Glutamatergic neuron (in vitro differentiated cells): ENCODE results near the gene SMDT1. TPM values are rescaled to one million over a fixed set of nuclear protein-coding genes. Genes with fewer than 3 reads are reported as not detected.

Source experiments
- DNase-seq: peaks from one replicate; pipeline ENCODE4 v3.0.0; 2022
- H3K27ac Mint-ChIP-seq: one replicate; pipeline ENCODE4 v1.8.0; 2020; ENCODE audit warnings: mild to moderate bottlenecking, mixed read lengths, inconsistent platforms; ENCODE audit not compliant: unreplicated experiment
- H3K27me3 Mint-ChIP-seq: one replicate; pipeline ENCODE4 v1.8.0; 2020; ENCODE audit warnings: mild to moderate bottlenecking, moderate library complexity, mixed read lengths, inconsistent platforms; ENCODE audit not compliant: unreplicated experiment
- H3K36me3 Mint-ChIP-seq: one replicate; pipeline ENCODE4 v1.8.0; 2020; ENCODE audit warnings: mild to moderate bottlenecking, mixed read lengths, inconsistent platforms; ENCODE audit not compliant: unreplicated experiment
- H3K4me1 Mint-ChIP-seq: one replicate; pipeline ENCODE4 v1.8.0; 2020; ENCODE audit warnings: mild to moderate bottlenecking, low read depth, mixed read lengths, inconsistent platforms; ENCODE audit not compliant: unreplicated experiment
- H3K4me3 Mint-ChIP-seq: one replicate; pipeline ENCODE4 v1.8.0; 2020; ENCODE audit warnings: mild to moderate bottlenecking, mixed read lengths, inconsistent platforms; ENCODE audit not compliant: unreplicated experiment
- H3K9me3 Mint-ChIP-seq: one replicate; pipeline ENCODE4 v1.8.0; 2020; ENCODE audit warnings: mild to moderate bottlenecking, moderate library complexity, mixed read lengths, inconsistent platforms; ENCODE audit not compliant: unreplicated experiment
- total RNA-seq: library from RNA; stranded (reverse); fragmentation: NEBNext Ultra II Directional; extraction: Animal tissue kit (Norgen Biotek cat#: 25700); gene quantifications from one replicate; pipeline ENCODE4 v1.2.1, GENCODE V29; 2021; ENCODE audit not compliant: unreplicated experiment
- TF ChIP-seq, protein P1 (sequence below): fragments of 200-600 bp; sonication (generic); IDR thresholded peaks from one replicate; pipeline ENCODE4 v1.5.0; 2021; ENCODE audit not compliant: partially characterized antibody, unreplicated experiment

SMDT1 gene
- total RNA-seq, 1 donor from 2014 or later, result 62.0 TPM

DNA sequence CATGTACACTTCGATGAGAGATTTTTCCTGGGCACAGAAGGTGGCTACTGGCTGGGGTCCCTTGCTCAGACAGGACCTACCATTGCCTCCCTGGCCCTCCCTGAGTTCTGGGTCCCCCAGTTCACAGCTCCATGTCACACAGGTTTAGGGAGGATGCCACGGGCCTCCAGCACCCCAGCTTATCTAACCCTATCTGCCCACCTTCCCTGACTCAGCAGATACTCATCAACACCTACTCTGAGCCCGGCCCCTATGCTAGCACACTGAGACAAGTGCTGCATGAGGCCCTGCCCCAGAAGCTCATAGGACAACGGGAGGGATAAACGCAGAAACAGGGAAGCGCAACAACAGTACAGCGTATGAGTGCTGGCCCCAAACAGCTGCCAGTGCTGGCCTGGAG, 18.5 kb upstream of the SMDT1 start:
- no peak for DNase-seq
- Mint-ChIP-seq H3K9me3 (peaks cover 4% of the 10 kb centered on the region), H3K4me1 (no peaks in the 10 kb centered on the region), H3K27me3 (no peaks in the 10 kb centered on the region), H3K36me3 (peaks cover 33% of the 10 kb centered on the region), H3K4me3 (no peak overlapping the region), H3K27ac (no peak overlapping the region)
- TF ChIP-seq, protein P1, sequence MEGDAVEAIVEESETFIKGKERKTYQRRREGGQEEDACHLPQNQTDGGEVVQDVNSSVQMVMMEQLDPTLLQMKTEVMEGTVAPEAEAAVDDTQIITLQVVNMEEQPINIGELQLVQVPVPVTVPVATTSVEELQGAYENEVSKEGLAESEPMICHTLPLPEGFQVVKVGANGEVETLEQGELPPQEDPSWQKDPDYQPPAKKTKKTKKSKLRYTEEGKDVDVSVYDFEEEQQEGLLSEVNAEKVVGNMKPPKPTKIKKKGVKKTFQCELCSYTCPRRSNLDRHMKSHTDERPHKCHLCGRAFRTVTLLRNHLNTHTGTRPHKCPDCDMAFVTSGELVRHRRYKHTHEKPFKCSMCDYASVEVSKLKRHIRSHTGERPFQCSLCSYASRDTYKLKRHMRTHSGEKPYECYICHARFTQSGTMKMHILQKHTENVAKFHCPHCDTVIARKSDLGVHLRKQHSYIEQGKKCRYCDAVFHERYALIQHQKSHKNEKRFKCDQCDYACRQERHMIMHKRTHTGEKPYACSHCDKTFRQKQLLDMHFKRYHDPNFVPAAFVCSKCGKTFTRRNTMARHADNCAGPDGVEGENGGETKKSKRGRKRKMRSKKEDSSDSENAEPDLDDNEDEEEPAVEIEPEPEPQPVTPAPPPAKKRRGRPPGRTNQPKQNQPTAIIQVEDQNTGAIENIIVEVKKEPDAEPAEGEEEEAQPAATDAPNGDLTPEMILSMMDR, result no peak

DNA sequence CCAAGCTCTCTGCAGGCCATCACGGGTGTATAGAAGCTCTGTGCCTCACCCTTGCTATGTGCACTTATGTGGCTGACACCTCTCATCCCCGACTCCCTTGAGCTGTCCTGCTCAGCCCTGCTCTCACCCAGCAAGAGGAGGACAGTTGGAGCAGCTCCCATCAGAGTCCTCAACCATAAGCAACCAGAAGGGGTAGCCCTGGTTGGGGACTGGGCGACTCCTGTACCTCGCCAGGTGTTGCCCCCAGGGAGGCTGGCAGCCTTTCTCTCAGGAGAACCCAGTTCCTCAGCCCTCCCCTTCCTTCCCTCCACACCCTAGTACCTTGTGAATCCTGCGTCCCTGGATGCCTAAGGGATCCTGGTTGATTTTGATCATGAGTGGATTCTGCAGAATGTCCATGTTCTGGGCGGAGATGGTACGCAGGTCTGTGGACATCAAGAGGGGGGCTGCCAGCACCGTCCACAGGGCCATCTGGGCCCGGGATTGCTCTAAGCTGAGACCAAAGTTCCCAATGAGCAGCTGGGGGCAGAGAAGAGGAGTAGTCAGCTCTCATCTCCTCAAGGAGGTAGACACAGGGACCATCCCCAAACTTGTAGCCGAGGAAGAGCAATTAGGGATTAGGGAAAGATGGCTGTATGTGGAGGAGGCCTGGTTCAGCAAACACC, 16.9 kb upstream of the SMDT1 start:
- no peak for DNase-seq
- TF ChIP-seq, protein P1, result no peak
- peaks cover 3% of the 10 kb centered on the region for H3K9me3 Mint-ChIP-seq
- H3K27me3 Mint-ChIP-seq, result no peaks in the 10 kb centered on the region
- no peak overlapping the region for H3K27ac Mint-ChIP-seq
- H3K4me3 Mint-ChIP-seq, result no peak overlapping the region
- H3K4me1 Mint-ChIP-seq, result no peaks in the 10 kb centered on the region
- H3K36me3 Mint-ChIP-seq, result peaks cover 21% of the 10 kb centered on the region

- peaks cover 6% of the 10 kb centered on the region for H3K36me3 Mint-ChIP-seq
- TF ChIP-seq, protein P1, result no peak
- H3K4me1 Mint-ChIP-seq, result no peaks in the 10 kb centered on the region
- no peak overlapping the region for H3K27ac Mint-ChIP-seq
- DNase-seq, result no peak
- H3K9me3 Mint-ChIP-seq, result peaks cover 3% of the 10 kb centered on the region
- H3K4me3 Mint-ChIP-seq, result no peak overlapping the region
- H3K27me3 Mint-ChIP-seq, result no peaks in the 10 kb centered on the region
These were observed 14.9 kb upstream of the SMDT1 start for GRCh38 chr22:42064629-42065028.

DNA sequence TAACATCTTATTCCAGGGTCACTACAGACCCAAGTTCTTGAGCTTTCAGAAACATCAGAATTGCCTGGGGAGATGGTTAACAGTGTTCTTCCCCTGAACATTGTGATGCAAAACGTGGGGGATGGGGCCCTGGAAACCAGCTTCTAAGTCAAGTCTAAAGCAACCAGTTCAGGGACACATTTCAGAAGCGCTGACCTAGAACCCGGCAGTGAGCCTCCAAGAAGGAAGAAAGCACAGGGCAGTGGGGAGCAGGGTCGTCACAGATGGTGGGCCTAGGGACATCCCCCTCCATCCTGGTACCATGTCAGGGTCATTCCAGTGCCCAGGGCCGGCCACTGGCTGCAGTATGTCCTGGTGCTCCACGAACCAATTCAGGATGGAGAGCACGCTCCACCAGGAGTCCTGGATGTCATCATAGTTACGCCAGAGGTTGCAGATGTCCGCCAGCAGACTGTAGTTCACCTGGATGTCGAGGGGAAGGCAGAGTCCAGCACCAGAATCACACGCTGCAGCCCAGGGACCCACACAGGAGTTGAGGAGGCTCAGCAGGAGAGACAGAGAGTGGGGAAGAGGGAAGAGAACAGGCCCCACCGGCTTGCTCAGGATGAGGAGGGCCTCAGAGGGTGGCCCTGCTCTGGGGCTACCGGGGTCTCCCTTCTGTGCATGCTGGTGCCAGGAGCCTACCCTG, 13.9 kb upstream of the SMDT1 start:
- Mint-ChIP-seq H3K4me3 (no peak overlapping the region), H3K9me3 (peaks cover 5% of the 10 kb centered on the region), H3K36me3 (peaks cover 6% of the 10 kb centered on the region), H3K27me3 (no peaks in the 10 kb centered on the region), H3K27ac (no peak overlapping the region), H3K4me1 (no peaks in the 10 kb centered on the region)
- TF ChIP-seq, protein P1, result no peak
- DNase-seq, result no peak

DNA sequence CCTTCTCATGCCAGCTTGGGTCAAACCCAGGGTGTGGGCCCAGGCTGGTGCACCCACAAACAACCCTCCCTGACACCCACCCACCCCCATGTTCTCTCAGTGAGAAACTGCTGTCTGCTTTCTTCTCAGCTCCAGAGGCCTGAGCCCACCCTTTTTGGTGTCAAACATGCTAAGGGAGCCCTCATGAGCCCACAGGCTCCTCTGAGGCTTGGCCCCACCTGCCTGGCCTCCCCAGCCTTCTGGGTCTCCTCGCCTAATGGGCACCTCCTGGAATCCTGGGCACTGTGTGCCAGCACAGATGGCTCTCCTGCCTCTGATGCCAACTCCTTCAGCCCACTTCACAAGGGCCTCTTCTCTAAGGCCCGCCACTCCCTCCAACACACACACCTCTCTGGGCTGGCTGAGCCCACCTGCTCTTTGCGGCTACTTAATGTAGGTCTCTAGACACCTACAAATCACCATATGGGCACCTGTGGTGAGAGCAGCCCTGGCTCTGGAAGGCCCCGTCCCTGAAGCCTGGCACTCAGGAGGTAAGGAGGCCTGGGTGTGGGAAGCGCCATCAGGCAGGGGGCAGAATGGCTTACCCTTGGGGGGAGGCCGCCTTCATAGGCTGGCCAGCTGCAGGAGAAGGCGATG, 13.3 kb upstream of the SMDT1 start:
- no peaks in the 10 kb centered on the region for H3K4me1 Mint-ChIP-seq
- H3K36me3 Mint-ChIP-seq, result peaks cover 6% of the 10 kb centered on the region
- no peak overlapping the region for H3K27ac Mint-ChIP-seq
- no peak overlapping the region for H3K4me3 Mint-ChIP-seq
- DNase-seq, result no peak
- TF ChIP-seq, protein P1, result no peak
- peaks cover 5% of the 10 kb centered on the region for H3K9me3 Mint-ChIP-seq
- H3K27me3 Mint-ChIP-seq, result no peaks in the 10 kb centered on the region
